GM19438 (cell line): ENCODE measurements around the gene TXLNB.
A peak's percentile ranks its signal among the peaks of the same experiment; 100 is the strongest.

Source experiments
- ATAC-seq: cut with Tn5 transposase; IDR thresholded peaks from one replicate; pipeline ENCODE4 v1.9.1; 2021; ENCODE audit warnings: low read depth; ENCODE audit not compliant: unreplicated experiment

Gene TXLNB

GRCh38 chr6:139291813-139292619, at the start of gene TXLNB:
Gene TXLNB (minus strand): TSS chr6:139291998. CDS start chr6:139288899, 3,099 bp downstream.
- ATAC-seq, result peak; percentile 72

- ATAC-seq, result no peak
Observed at GRCh38 chr6:139341060-139341459, 49.3 kb upstream of the TXLNB start.

GRCh38 chr6:139338795-139339194, 47.0 kb upstream of the TXLNB start:
- ATAC-seq, result no peak

GRCh38 chr6:139337830-139338229, 46.0 kb upstream of the TXLNB start:
- no peak for ATAC-seq

- no peak for ATAC-seq
Observed at GRCh38 chr6:139337001-139337400, 45.2 kb upstream of the TXLNB start.

GRCh38 chr6:139336488-139336887, 44.7 kb upstream of the TXLNB start:
- no peak for ATAC-seq

GRCh38 chr6:139335447-139336210, 43.8 kb upstream of the TXLNB start:
- ATAC-seq, result no peak

- no peak for ATAC-seq
Observed at GRCh38 chr6:139334806-139335446, 43.1 kb upstream of the TXLNB start.

- ATAC-seq, result no peak
Observed at GRCh38 chr6:139330826-139331500, 39.2 kb upstream of the TXLNB start.

- no peak for ATAC-seq
Observed at GRCh38 chr6:139330306-139330705, 38.5 kb upstream of the TXLNB start.

GRCh38 chr6:139329224-139329623, 37.4 kb upstream of the TXLNB start:
- no peak for ATAC-seq

- ATAC-seq, result no peak
Observed at GRCh38 chr6:139327038-139327437, 35.2 kb upstream of the TXLNB start.

- ATAC-seq, result no peak
Observed at GRCh38 chr6:139325686-139326085, 33.9 kb upstream of the TXLNB start.

- ATAC-seq, result peak; percentile 36
Observed at GRCh38 chr6:139325125-139325524, 33.3 kb upstream of the TXLNB start.

- no peak for ATAC-seq
Observed at GRCh38 chr6:139324301-139324555, 32.4 kb upstream of the TXLNB start.

- peak; percentile 34 for ATAC-seq
Observed at GRCh38 chr6:139323511-139324300, 31.9 kb upstream of the TXLNB start.

GRCh38 chr6:139320081-139320480, 28.3 kb upstream of the TXLNB start:
- no peak for ATAC-seq

- no peak for ATAC-seq
Observed at GRCh38 chr6:139316622-139317317, 25.0 kb upstream of the TXLNB start.

GRCh38 chr6:139313784-139314545, 22.2 kb upstream of the TXLNB start:
- ATAC-seq, result no peak
